WTC11 (cell line): Measurements from ENCODE around the gene TRMO. TPM values are rescaled to one million over a fixed set of nuclear protein-coding genes. Genes with fewer than 3 reads are reported as not detected.
A peak's percentile ranks its signal among the peaks of the same experiment; 100 is the strongest.

Experiments used
- ATAC-seq: fragments of 200-7000 bp; cut with Tn5 transposase; 2 replicates; pipeline ENCODE4 v1.10.0; 2021; ENCODE audit warnings: mild to moderate bottlenecking, moderate library complexity
- CTCF ChIA-PET: fragments of 300-600 bp; sonication (Branson Sonifier 250); formaldehyde crosslinking; loops from one replicate; lab custom pipeline; 2021; ENCODE audit warnings: antibody characterized with exemption; lab: Charles Lee
- POLR2A ChIA-PET: fragments of 350-600 bp; sonication (Branson Sonifier 250); formaldehyde crosslinking; loops from one replicate; lab custom pipeline; 2021; ENCODE audit warnings: antibody characterized with exemption; lab: Charles Lee
- DNase-seq: peaks from one replicate; pipeline ENCODE4 v3.0.0; 2021; ENCODE audit warnings: low spot score
- H3K27ac Mint-ChIP-seq: 2 replicates; pipeline ENCODE4 v1.8.0; 2021; ENCODE audit warnings: mixed read lengths
- H3K27me3 Mint-ChIP-seq: 2 replicates; pipeline ENCODE4 v1.8.0; 2021; ENCODE audit warnings: low read depth, mild to moderate bottlenecking, moderate library complexity, mixed read lengths
- H3K36me3 Mint-ChIP-seq: 2 replicates; pipeline ENCODE4 v1.8.0; 2021; ENCODE audit warnings: mixed read lengths
- H3K4me1 Mint-ChIP-seq: 2 replicates; pipeline ENCODE4 v1.8.0; 2022; ENCODE audit warnings: mixed read lengths
- H3K4me3 Mint-ChIP-seq: 2 replicates; pipeline ENCODE4 v1.8.0; 2021; ENCODE audit warnings: mild to moderate bottlenecking, moderate library complexity, mixed read lengths
- H3K9me3 Mint-ChIP-seq: 2 replicates; pipeline ENCODE4 v1.8.0; 2021; ENCODE audit warnings: mixed read lengths
- ATF3 ChIP-seq: sonication (generic); formaldehyde crosslinking; conservative IDR thresholded peaks from 2 replicates; pipeline ENCODE4 v1.8.1; 2022; ENCODE audit warnings: mild to moderate bottlenecking, missing genetic modification reagents
- CREM ChIP-seq: sonication (generic); formaldehyde crosslinking; IDR thresholded peaks from 2 replicates; pipeline ENCODE4 v1.8.1; 2022; ENCODE audit warnings: mild to moderate bottlenecking, missing genetic modification reagents, moderate library complexity
- CTCF ChIP-seq: fragments of 200-600 bp; IDR thresholded peaks from 2 replicates; pipeline ENCODE4 v1.8.0; 2022; ENCODE audit warnings: antibody characterized with exemption
- GABPB1 ChIP-seq: sonication (generic); formaldehyde crosslinking; IDR thresholded peaks from 2 replicates; pipeline ENCODE4 v1.8.1; 2023; ENCODE audit warnings: mild to moderate bottlenecking, missing genetic modification reagents
- IRF1 ChIP-seq: sonication (generic); formaldehyde crosslinking; IDR thresholded peaks from 2 replicates; pipeline ENCODE4 v1.8.0; 2023; ENCODE audit warnings: missing genetic modification reagents
- MYBL2 ChIP-seq: sonication (generic); formaldehyde crosslinking; IDR thresholded peaks from 2 replicates; pipeline ENCODE4 v1.8.1; 2023; ENCODE audit warnings: mild to moderate bottlenecking, moderate library complexity, missing genetic modification reagents
- NR2C2 ChIP-seq: sonication (generic); formaldehyde crosslinking; IDR thresholded peaks from 2 replicates; pipeline ENCODE4 v1.8.0; 2022; ENCODE audit warnings: mild to moderate bottlenecking, missing genetic modification reagents
- RORB ChIP-seq: fragments of 250-450 bp; sonication (Bioruptor Pico); IDR thresholded peaks from 2 replicates; pipeline ENCODE4 v1.9.0; 2021; ENCODE audit warnings: mild to moderate bottlenecking
- SMAD3 ChIP-seq: sonication (generic); formaldehyde crosslinking; IDR thresholded peaks from 2 replicates; pipeline ENCODE4 v1.8.0; 2022; ENCODE audit warnings: missing genetic modification reagents, mild to moderate bottlenecking, borderline replicate concordance
- SMAD4 ChIP-seq: sonication (generic); formaldehyde crosslinking; IDR thresholded peaks from 2 replicates; pipeline ENCODE4 v1.8.0; 2022; ENCODE audit warnings: mild to moderate bottlenecking, missing genetic modification reagents
- TEAD1 ChIP-seq: sonication (generic); formaldehyde crosslinking; IDR thresholded peaks from 2 replicates; pipeline ENCODE4 v1.8.0; 2022; ENCODE audit warnings: mild to moderate bottlenecking, missing genetic modification reagents
- USF1 ChIP-seq: sonication (generic); formaldehyde crosslinking; IDR thresholded peaks from 2 replicates; pipeline ENCODE4 v1.8.0; 2022; ENCODE audit warnings: mild to moderate bottlenecking, missing genetic modification reagents
- ZNF263 ChIP-seq: sonication (generic); formaldehyde crosslinking; IDR thresholded peaks from 2 replicates; pipeline ENCODE4 v1.8.1; 2022; ENCODE audit warnings: low read depth, mild to moderate bottlenecking, moderate library complexity, missing genetic modification reagents
- ZNF317 ChIP-seq: sonication (generic); formaldehyde crosslinking; IDR thresholded peaks from 2 replicates; pipeline ENCODE4 v1.8.1; 2023; ENCODE audit warnings: low read depth, mild to moderate bottlenecking, moderate library complexity, missing genetic modification reagents, borderline replicate concordance
- ZNF396 ChIP-seq: fragments of 250-450 bp; sonication (Bioruptor Pico); IDR thresholded peaks from 2 replicates; pipeline ENCODE4 v1.8.0; 2021; ENCODE audit warnings: mild to moderate bottlenecking, moderate library complexity, borderline replicate concordance
- ZNF671 ChIP-seq: fragments of 250-450 bp; sonication (Bioruptor Pico); IDR thresholded peaks from 2 replicates; pipeline ENCODE4 v1.8.0; 2021; ENCODE audit warnings: mild to moderate bottlenecking
- total RNA-seq: library from RNA; stranded (reverse); gene quantifications from 3 replicates; pipeline ENCODE4 v1.2.3, GENCODE V29; 2021
- TF ChIP-seq, protein P1 (sequence below): sonication (generic); formaldehyde crosslinking; IDR thresholded peaks from 2 replicates; pipeline ENCODE4 v1.8.1; 2022; ENCODE audit warnings: low read depth, mild to moderate bottlenecking, moderate library complexity, missing genetic modification reagents, borderline replicate concordance
- TF ChIP-seq, protein P2 (sequence below): sonication (generic); formaldehyde crosslinking; IDR thresholded peaks from 2 replicates; pipeline ENCODE4 v1.8.0; 2023; ENCODE audit warnings: mild to moderate bottlenecking, missing genetic modification reagents
- TF ChIP-seq, protein P3 (sequence below): sonication (generic); formaldehyde crosslinking; IDR thresholded peaks from 2 replicates; pipeline ENCODE4 v1.8.1; 2022; ENCODE audit warnings: low read depth, missing genetic modification reagents, borderline replicate concordance
- TF ChIP-seq, protein P4 (sequence below): fragments of 250-450 bp; sonication (Bioruptor Pico); IDR thresholded peaks from 2 replicates; pipeline ENCODE4 v1.8.0; 2021; ENCODE audit warnings: mild to moderate bottlenecking

Gene TRMO
- total RNA-seq, 1 experiment from 2014 or later: 4.6 TPM

- Mint-ChIP-seq H3K4me3 (no peak overlapping the region), H3K4me1 (peaks cover 3% of the 10 kb centered on the region; the same call in 1 of the 2 replicates), H3K27me3 (peaks cover 4% of the 10 kb centered on the region; the same call in 1 of the 2 replicates), H3K27ac (no peak overlapping the region), H3K9me3 (no peaks in the 10 kb centered on the region), H3K36me3 (no peaks in the 10 kb centered on the region)
- ATAC-seq (no peak), DNase-seq (no peak)
- no peak for TF ChIP-seq RORB
- no peak for TF ChIP-seq MYBL2
- no peak for TF ChIP-seq ZNF671 (CRISPR knock-in tag)
- TF ChIP-seq, protein P1, sequence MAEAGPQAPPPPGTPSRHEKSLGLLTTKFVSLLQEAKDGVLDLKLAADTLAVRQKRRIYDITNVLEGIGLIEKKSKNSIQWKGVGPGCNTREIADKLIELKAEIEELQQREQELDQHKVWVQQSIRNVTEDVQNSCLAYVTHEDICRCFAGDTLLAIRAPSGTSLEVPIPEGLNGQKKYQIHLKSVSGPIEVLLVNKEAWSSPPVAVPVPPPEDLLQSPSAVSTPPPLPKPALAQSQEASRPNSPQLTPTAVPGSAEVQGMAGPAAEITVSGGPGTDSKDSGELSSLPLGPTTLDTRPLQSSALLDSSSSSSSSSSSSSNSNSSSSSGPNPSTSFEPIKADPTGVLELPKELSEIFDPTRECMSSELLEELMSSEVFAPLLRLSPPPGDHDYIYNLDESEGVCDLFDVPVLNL: no peak
- TF ChIP-seq, protein P2, sequence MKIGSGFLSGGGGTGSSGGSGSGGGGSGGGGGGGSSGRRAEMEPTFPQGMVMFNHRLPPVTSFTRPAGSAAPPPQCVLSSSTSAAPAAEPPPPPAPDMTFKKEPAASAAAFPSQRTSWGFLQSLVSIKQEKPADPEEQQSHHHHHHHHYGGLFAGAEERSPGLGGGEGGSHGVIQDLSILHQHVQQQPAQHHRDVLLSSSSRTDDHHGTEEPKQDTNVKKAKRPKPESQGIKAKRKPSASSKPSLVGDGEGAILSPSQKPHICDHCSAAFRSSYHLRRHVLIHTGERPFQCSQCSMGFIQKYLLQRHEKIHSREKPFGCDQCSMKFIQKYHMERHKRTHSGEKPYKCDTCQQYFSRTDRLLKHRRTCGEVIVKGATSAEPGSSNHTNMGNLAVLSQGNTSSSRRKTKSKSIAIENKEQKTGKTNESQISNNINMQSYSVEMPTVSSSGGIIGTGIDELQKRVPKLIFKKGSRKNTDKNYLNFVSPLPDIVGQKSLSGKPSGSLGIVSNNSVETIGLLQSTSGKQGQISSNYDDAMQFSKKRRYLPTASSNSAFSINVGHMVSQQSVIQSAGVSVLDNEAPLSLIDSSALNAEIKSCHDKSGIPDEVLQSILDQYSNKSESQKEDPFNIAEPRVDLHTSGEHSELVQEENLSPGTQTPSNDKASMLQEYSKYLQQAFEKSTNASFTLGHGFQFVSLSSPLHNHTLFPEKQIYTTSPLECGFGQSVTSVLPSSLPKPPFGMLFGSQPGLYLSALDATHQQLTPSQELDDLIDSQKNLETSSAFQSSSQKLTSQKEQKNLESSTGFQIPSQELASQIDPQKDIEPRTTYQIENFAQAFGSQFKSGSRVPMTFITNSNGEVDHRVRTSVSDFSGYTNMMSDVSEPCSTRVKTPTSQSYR (CRISPR knock-in tag): no peak
- TF ChIP-seq GABPB1: no peak
- CTCF ChIA-PET: interaction anchor here (0.6 to 5.8 kb wide), 12 partner anchors 10 to 284 kb away, joined by 3 to 70 read pairs (median 4); partner anchors contain the start of gene TRMO
- POLR2A ChIA-PET: no interaction called here
Measured at GRCh38 chr9:97900103-97900737, 22.1 kb downstream of the TRMO start.

- no peaks in the 10 kb centered on the region for H3K36me3 Mint-ChIP-seq
- DNase-seq: peak; percentile 64
- peak; percentile 100 for ATAC-seq
- POLR2A ChIA-PET: interaction anchor here (0.6 to 0.8 kb wide), 2 partner anchors 87 to 445 kb away, joined by 3 read pairs; partner anchors contain the start of gene ANP32B
- peaks cover 2% of the 10 kb centered on the region; the same call in 1 of the 2 replicates for H3K4me1 Mint-ChIP-seq
- H3K9me3 Mint-ChIP-seq: no peaks in the 10 kb centered on the region
- H3K27ac Mint-ChIP-seq: no peak overlapping the region
- no peak overlapping the region for H3K4me3 Mint-ChIP-seq
- CTCF ChIA-PET: interaction anchor here (0.6 to 1.5 kb wide), 30 partner anchors 10 to 267 kb away, joined by 3 to 12 read pairs (median 4); partner anchors contain the start of genes TRMO, TSTD2 and XPA
- H3K27me3 Mint-ChIP-seq: peaks cover 32% of the 10 kb centered on the region
- TF ChIP-seq SMAD3 (CRISPR knock-in tag): no peak
- TF ChIP-seq NR2C2 (CRISPR knock-in tag): no peak
- TF ChIP-seq CREM (CRISPR knock-in tag): no peak
- no peak for TF ChIP-seq ATF3
- TF ChIP-seq IRF1 (CRISPR knock-in tag): no peak
- TF ChIP-seq, protein P3, sequence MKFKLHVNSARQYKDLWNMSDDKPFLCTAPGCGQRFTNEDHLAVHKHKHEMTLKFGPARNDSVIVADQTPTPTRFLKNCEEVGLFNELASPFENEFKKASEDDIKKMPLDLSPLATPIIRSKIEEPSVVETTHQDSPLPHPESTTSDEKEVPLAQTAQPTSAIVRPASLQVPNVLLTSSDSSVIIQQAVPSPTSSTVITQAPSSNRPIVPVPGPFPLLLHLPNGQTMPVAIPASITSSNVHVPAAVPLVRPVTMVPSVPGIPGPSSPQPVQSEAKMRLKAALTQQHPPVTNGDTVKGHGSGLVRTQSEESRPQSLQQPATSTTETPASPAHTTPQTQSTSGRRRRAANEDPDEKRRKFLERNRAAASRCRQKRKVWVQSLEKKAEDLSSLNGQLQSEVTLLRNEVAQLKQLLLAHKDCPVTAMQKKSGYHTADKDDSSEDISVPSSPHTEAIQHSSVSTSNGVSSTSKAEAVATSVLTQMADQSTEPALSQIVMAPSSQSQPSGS (CRISPR knock-in tag): no peak
- TF ChIP-seq ZNF263 (CRISPR knock-in tag): no peak
- TF ChIP-seq RORB: no peak
- no peak for TF ChIP-seq USF1
- TF ChIP-seq CTCF: no peak
- no peak for TF ChIP-seq TEAD1 (CRISPR knock-in tag)
- TF ChIP-seq, protein P4, sequence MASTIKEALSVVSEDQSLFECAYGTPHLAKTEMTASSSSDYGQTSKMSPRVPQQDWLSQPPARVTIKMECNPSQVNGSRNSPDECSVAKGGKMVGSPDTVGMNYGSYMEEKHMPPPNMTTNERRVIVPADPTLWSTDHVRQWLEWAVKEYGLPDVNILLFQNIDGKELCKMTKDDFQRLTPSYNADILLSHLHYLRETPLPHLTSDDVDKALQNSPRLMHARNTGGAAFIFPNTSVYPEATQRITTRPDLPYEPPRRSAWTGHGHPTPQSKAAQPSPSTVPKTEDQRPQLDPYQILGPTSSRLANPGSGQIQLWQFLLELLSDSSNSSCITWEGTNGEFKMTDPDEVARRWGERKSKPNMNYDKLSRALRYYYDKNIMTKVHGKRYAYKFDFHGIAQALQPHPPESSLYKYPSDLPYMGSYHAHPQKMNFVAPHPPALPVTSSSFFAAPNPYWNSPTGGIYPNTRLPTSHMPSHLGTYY (CRISPR knock-in tag): no peak
- TF ChIP-seq SMAD4 (CRISPR knock-in tag): no peak
- TF ChIP-seq ZNF317 (CRISPR knock-in tag): no peak
- no peak for TF ChIP-seq GABPB1
- no peak for TF ChIP-seq ZNF396 (CRISPR knock-in tag)
Measured at GRCh38 chr9:97895695-97896332, 26.5 kb downstream of the TRMO start.
